Activated T-cell treated with anti-CD3 and anti-CD28 coated beads for 4 hours (primary cell): ENCODE results near the gene CLPX.

Experiments
- DNase-seq: peaks from one replicate; pipeline ENCODE4 v3.0.0-alpha.2; 2020

Gene CLPX

DNA sequence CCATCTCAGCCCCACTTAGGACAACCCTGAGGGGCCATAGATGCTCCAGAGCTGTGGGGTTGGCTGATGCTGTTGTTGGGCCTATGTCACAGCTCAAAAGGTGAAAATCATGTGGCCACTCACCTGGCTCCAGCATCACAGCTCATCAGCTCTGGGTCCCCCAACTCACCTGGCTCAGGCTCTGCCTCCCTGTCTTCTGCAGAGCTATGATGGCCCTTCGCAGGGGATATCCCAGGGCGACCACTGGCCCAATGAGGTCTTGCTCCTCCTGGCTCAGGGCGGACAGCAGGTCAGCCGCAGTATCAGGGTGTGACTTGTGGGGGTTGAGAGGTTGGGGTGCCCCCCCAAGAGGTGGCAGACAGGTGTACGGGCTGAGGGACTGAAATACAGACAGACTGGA, 85.8 kb downstream of the CLPX start:
- DNase-seq, result no peak
